K562 (cell line): ENCODE measurements around the gene ZFYVE28. TPM values are rescaled to one million over a fixed set of nuclear protein-coding genes. Genes with fewer than 3 reads are reported as not detected.

Source experiments
- BRD4 ChIP-seq: fragments of 200-600 bp; sonication (generic); IDR thresholded peaks from 2 replicates; pipeline ENCODE4 v1.6.1; 2017; ENCODE audit warnings: inconsistent platforms
- CEBPZ ChIP-seq: fragments of 150-350 bp; IDR thresholded peaks from 2 replicates; pipeline ENCODE4 v1.6.1; 2014; ENCODE audit warnings: low read depth, mild to moderate bottlenecking, low read length, borderline replicate concordance
- CGGBP1 ChIP-seq: fragments of 250-450 bp; sonication (Bioruptor Pico); IDR thresholded peaks from 2 replicates; pipeline ENCODE4 v1.9.0; 2021; ENCODE audit warnings: mild to moderate bottlenecking
- ESRRA ChIP-seq: fragments of 450-650 bp; IDR thresholded peaks from 2 replicates; pipeline ENCODE4 v1.6.1; 2014; ENCODE audit warnings: low read depth, mild to moderate bottlenecking, moderate library complexity, borderline replicate concordance
- FIP1L1 ChIP-seq: fragments of 200-400 bp; formaldehyde crosslinking; IDR thresholded peaks from 2 replicates; pipeline ENCODE4 v1.6.1; 2018; ENCODE audit warnings: mild to moderate bottlenecking, low read depth, low read length; ENCODE audit not compliant: poor library complexity, severe bottlenecking
- HNRNPH1 ChIP-seq: fragments of 200-400 bp; formaldehyde crosslinking; optimal IDR thresholded peaks from 2 replicates; pipeline ENCODE3; 2017; ENCODE audit warnings: low read depth, mild to moderate bottlenecking, low read length, moderate library complexity
- LCOR ChIP-seq: sonication (generic); formaldehyde crosslinking; IDR thresholded peaks from 2 replicates; pipeline ENCODE4 v1.8.0; 2022; ENCODE audit warnings: mild to moderate bottlenecking, missing genetic modification reagents
- NR3C1 ChIP-seq: sonication (generic); formaldehyde crosslinking; IDR thresholded peaks from 2 replicates; pipeline ENCODE4 v1.8.1; 2022; ENCODE audit warnings: missing genetic modification reagents
- PREB ChIP-seq: sonication (generic); formaldehyde crosslinking; IDR thresholded peaks from 2 replicates; pipeline ENCODE4 v1.8.1; 2023; ENCODE audit warnings: mild to moderate bottlenecking, missing genetic modification reagents
- PTBP1 ChIP-seq: fragments of 200-400 bp; formaldehyde crosslinking; IDR thresholded peaks from 2 replicates; pipeline ENCODE4 v1.6.1; 2017; ENCODE audit warnings: low read depth, low read length
- TEAD4 ChIP-seq, 2 experiments: sonication (generic) in 1 of 2; formaldehyde crosslinking in 1 of 2; IDR thresholded peaks; 2 replicates each; pipeline versions ENCODE4 v1.6.1 to v1.8.0; 2012 to 2022; ENCODE audit warnings: borderline replicate concordance in 1 of 2, inconsistent platforms in 1 of 2, low read length in 1 of 2, mild to moderate bottlenecking in 1 of 2, missing genetic modification reagents in 1 of 2
- TFAP4 ChIP-seq: sonication (generic); formaldehyde crosslinking; IDR thresholded peaks from 2 replicates; pipeline ENCODE4 v1.8.0; 2022; ENCODE audit warnings: missing genetic modification reagents, mild to moderate bottlenecking, moderate library complexity, borderline replicate concordance
- ZNF23 ChIP-seq: fragments of 250-450 bp; sonication (Bioruptor Pico); IDR thresholded peaks from 2 replicates; pipeline ENCODE4 v1.4.0; 2020; ENCODE audit warnings: mild to moderate bottlenecking
- ZNF324 ChIP-seq: fragments of 250-450 bp; sonication (Bioruptor Pico); IDR thresholded peaks from 2 replicates; pipeline ENCODE4 v1.4.0; 2020; ENCODE audit warnings: mild to moderate bottlenecking
- ZNF512 ChIP-seq: IDR thresholded peaks from 2 replicates; pipeline ENCODE4 v1.6.1; 2016; ENCODE audit warnings: missing genetic modification characterization, missing compliant biosample characterization
- ZNF586 ChIP-seq: fragments of 450-650 bp; formaldehyde crosslinking; conservative IDR thresholded peaks from 2 replicates; pipeline ENCODE4 v1.4.0; 2020; ENCODE audit warnings: mild to moderate bottlenecking, moderate library complexity
- polyA plus RNA-seq, 8 experiments: library from polyadenylated mRNA; depleted of rRNA in 4 of 8; stranded (reverse) in 5 of 8; unstranded in 3 of 8; fragments of >200 nt; fragmentation: Nextera tagmentation in 2 of 8; fragmentation: Illumina TruSeq in 1 of 8; extraction: Ambion mirVana in 2 of 8; extraction: Trizol in 1 of 8; gene quantifications; 2 replicates each; pipeline versions ENCODE4 v1.2.1 to v1.2.3, GENCODE V29; 2011 to 2014; ENCODE audit warnings: inconsistent platforms in 1 of 8, missing spikeins in 1 of 8
- total RNA-seq, 7 experiments: library from RNA; depleted of rRNA in 6 of 7; stranded (reverse); fragments of >200 nt in 6 of 7; fragmentation: Illumina TruSeq in 2 of 7; extraction: Trizol in 2 of 7; gene quantifications; 2 replicates each; pipeline versions ENCODE4 v1.2.1 to v1.2.3, GENCODE V29; 2011 to 2021; ENCODE audit warnings: low replicate concordance in 1 of 7

ZFYVE28 gene
- total and polyA plus RNA-seq, 9 of the 15 experiments (the other 6 are each of a cell fraction or from before 2014, with no cell fraction given) = 1.3 to 24.8 (median 8.9) TPM

GRCh38 chr4:2274320-2275043 lies 144.0 kb downstream of the ZFYVE28 start (continued):
- TF ChIP-seq LCOR (CRISPR knock-in tag) (no peak), ESRRA (0 out of 2 replicates have a peak, but pooled peaks have one; percentile 2), PTBP1 (no peak), CEBPZ (no peak), TFAP4 (peak; percentile 11; the same call in 1 of the 2 replicates), NR3C1 (no peak), PREB (CRISPR knock-in tag) (no peak), TEAD4 (IDR thresholded peaks at IDR 0.05; ENCODE audit: low read length) (no peak), TEAD4 (CRISPR knock-in tag; IDR thresholded peaks at IDR 0.05; ENCODE audit: borderline replicate concordance) (no peak), CGGBP1 (CRISPR knock-in tag) (no peak), HNRNPH1 (no peak), BRD4 (no peak), FIP1L1 (no peak), ZNF586 (CRISPR knock-in tag) (no peak), ZNF512 (tag) (no peak), ZNF324 (no peak), ZNF23 (no peak)
